Bone marrow (tissue), 2 donors: ENCODE measurements around the gene ANKRD22.
"Not testable (repeated sequence)": the region's sequence is repeated elsewhere in the genome, so short reads cannot be mapped to it uniquely, and the experiment has no call there.

ENCODE experiments used
- DNase-seq, 2 donors: peaks; one replicate each; lab custom pipeline; 2025; lab: John Stamatoyannopoulos, UW

The ANKRD22 gene

GRCh38 chr10:88877298-88877697 lies 25.7 kb upstream of the ANKRD22 start:
- no peak for DNase-seq

GRCh38 chr10:88875081-88875480 lies 23.4 kb upstream of the ANKRD22 start:
- DNase-seq = no peak

GRCh38 chr10:88874281-88874680 lies 22.6 kb upstream of the ANKRD22 start:
- no peak for DNase-seq

GRCh38 chr10:88873757-88874156 lies 22.1 kb upstream of the ANKRD22 start:
- no peak for DNase-seq

GRCh38 chr10:88870089-88870488 lies 18.4 kb upstream of the ANKRD22 start:
- no peak for DNase-seq

GRCh38 chr10:88866454-88866853 lies 14.8 kb upstream of the ANKRD22 start:
- DNase-seq = no peak

- peak in 1 of 2 donors; percentile 39 for DNase-seq
Measured at GRCh38 chr10:88865281-88865876, 13.7 kb upstream of the ANKRD22 start.

GRCh38 chr10:88861036-88861435 lies 9.4 kb upstream of the ANKRD22 start:
- DNase-seq = no peak

- no peak for DNase-seq
Measured at GRCh38 chr10:88858491-88858890, 6.8 kb upstream of the ANKRD22 start.

- DNase-seq = no peak
Measured at GRCh38 chr10:88857831-88858230, 6.2 kb upstream of the ANKRD22 start.

GRCh38 chr10:88854684-88855083 lies 3.0 kb upstream of the ANKRD22 start:
- DNase-seq = no peak

GRCh38 chr10:88853155-88853881 lies 1.7 kb upstream of the ANKRD22 start:
- peak in 1 of 2 donors; percentile 67 for DNase-seq

- no peak for DNase-seq
Measured at GRCh38 chr10:88852327-88852726, 683 bp upstream of the ANKRD22 start.

GRCh38 chr10:88850712-88851111 lies 932 bp downstream of the ANKRD22 start:
- DNase-seq = no peak

- no peak for DNase-seq
Measured at GRCh38 chr10:88849234-88849633, 2.4 kb downstream of the ANKRD22 start.

GRCh38 chr10:88848499-88848898 lies 3.1 kb downstream of the ANKRD22 start:
- DNase-seq = peak in 1 of 2 donors; percentile 32

- DNase-seq = no peak
Measured at GRCh38 chr10:88843171-88843570, 8.5 kb downstream of the ANKRD22 start.

GRCh38 chr10:88841316-88842111 lies 10.1 kb downstream of the ANKRD22 start:
- no peak for DNase-seq

- no peak for DNase-seq
Measured at GRCh38 chr10:88840881-88841280, 10.8 kb downstream of the ANKRD22 start.

- no peak for DNase-seq
Measured at GRCh38 chr10:88840104-88840503, 11.5 kb downstream of the ANKRD22 start.

- no peak for DNase-seq
Measured at GRCh38 chr10:88838766-88839350, 12.8 kb downstream of the ANKRD22 start.

GRCh38 chr10:88837632-88838031 lies 14.0 kb downstream of the ANKRD22 start:
- not testable (repeated sequence) for DNase-seq

GRCh38 chr10:88835910-88836221 lies 15.8 kb downstream of the ANKRD22 start:
- no peak for DNase-seq
